ENCODE measurements around the gene PLA2G4C.

PLA2G4C gene

DNA sequence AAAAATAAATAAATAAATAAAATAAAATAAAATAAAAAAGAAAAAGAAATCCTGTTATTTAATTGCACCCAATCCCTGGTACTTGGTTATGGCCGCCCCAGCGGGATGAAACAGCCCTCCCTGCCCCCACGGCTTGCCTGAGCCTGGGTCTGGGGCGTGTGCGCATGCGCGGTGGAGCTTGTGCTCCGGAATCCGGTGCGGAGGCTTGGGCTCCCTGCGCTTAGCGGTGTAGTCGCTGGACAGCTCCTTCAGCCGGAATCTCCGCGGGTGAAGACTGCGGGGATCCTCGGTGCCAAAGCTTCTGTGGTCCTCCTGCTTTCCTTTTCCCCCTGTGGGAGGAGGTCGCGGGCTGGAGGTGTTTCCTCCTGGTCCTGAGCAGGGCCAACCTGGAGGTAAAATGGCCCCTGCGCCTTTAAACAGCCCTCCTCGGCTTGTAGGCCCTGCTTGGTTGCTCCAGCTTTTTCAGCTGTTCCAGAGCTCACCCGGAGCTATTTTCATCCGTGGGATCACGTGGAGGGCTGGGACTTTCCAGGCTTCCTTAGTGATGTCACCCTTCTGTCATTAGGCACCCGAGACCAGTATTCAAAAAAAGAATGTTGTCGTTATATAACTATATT, at the start of gene PLA2G4C:
PLA2G4C (minus strand) TSS at position 468 of the 617 bp plus-strand sequence. CDS start 4,288 bp downstream, outside the sequence.
- peak; percentile 81 for DNase-seq

DNA sequence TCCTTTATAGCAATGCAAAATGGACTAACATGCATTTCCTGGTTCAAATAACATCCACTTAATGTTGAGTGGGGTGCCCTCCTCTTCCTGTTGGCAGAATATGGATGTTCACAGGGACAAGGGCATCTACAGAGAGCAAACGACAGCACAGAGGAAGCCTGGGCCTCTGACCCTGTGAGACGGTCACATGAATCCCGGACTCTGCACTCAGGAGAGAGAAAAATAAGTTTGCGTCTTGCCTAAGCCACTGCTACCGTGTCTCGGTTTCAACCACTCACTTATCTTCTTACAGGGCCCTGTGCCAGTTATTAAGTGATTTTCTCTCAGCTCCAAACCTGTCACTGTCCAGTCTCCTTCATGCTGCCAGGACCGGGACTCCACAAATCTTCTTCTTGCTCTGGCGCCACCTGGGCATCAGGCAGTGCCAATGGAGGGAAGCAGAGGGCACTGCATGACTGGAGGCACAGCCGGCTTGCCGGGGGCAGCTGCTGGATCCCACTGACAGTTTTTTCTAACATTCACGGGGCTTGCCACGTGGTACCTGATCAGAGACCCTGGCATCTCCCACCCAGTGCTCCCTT, 47.7 kb upstream of the PLA2G4C start:
- no peak for DNase-seq

GRCh38 chr19:48154003-48154402, 43.4 kb upstream of the PLA2G4C start:
- no peak for DNase-seq

- DNase-seq: peak; percentile 70
These were observed 41.9 kb upstream of the PLA2G4C start for GRCh38 chr19:48152551-48152950.

DNA sequence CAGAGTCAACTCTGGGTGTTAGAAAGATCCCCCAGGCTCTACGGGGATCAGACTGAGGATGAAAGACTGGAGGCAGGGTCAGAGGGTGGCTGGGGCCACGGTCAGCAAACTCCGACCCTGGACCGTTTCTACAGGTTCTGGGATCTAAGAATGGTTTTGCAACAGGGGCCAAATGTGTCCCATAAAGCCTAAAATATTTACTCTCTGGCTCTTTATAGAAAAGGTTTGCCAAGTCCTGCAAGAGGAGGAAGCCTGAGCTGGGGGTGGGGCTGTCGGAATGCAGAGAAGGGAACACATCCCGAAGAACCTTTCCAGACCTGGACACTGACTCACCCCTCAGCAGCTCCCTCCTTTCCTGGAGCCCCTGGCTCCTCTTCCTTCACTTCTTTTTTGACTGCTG, 38.8 kb upstream of the PLA2G4C start:
- DNase-seq: no peak

DNA sequence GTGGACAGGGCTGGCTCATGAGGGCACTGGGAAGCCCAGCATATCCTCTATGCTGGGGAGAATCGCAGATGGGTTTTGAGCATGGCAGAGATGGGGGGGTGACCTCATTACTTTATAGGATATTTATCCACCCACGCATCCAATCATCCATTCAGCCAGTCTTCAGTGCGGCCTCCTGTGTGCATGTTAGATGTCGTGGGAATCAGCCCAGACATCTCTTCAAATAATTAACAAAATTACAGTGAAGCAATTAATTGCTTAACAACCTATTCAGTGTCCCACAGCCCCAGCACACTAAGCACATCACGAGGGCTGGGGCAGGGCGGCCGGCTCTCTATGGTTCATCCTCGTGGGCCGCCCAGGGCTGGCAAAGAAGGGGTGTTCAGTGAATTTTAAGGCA, 38.0 kb upstream of the PLA2G4C start:
- no peak for DNase-seq

GRCh38 chr19:48147597-48148175, 37.1 kb upstream of the PLA2G4C start:
- DNase-seq: no peak

DNA sequence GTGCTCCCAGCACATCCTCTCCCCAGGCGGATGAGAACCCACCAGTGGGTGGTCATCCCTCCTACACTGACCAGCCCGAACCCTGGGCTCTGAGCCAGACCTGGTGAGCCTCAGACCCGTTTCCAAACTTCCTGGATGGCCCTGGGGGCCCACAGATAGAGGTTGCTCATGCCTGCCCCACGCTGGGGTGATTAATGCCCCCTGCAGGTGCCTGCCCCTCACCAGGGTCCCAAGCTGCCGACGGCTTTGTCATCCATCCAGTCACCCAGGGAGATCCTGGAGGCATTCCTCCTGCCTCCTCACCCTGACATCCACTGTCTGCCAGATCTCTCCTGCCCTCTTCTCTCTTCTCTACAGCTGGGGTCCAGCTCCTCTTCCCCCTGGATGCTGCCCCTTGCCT, 28.4 kb upstream of the PLA2G4C start:
- no peak for DNase-seq

DNA sequence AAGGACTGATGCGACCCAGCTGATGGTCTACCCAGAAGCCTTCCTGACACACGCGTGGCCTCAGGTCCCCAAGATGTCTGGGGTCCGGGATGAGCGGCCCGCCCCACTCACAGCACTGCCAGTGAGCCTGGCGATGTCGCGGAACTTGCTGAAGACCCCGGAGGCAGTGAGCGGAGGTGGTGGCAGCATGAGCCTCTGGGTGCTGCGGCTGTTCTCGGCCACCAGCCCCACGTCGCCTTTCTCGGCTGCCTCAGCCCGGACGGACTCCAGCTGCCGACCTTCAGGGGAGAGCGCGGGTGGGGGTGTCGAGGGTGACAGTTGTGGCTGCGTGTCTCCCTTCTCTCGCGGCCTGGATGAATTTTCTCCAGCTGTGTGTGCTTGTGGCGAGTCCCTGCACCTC, 26.8 kb upstream of the PLA2G4C start:
- no peak for DNase-seq

GRCh38 chr19:48136547-48136946, 25.9 kb upstream of the PLA2G4C start:
- DNase-seq: no peak

DNA sequence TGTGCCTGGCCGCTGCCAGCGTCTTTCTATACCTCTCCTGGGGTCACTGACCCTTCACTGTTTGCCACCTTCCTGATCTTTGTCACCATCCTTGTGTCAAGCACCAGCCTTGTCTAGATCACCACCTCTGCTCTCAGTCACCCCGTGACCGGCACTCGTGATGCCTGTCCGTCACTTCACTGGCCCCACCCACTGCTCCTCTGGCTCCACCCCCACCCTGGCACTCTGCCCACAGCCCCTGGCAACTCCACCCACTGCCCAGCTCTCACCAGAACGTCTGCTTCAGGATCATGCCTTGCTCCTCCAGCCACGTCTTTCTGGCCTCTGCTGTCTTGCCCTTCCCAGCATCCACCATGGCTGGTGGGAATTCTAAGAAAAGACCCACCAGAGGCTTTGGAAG, 24.8 kb upstream of the PLA2G4C start:
- peak; percentile 11 for DNase-seq

- DNase-seq: no peak
These were observed 22.5 kb upstream of the PLA2G4C start for GRCh38 chr19:48133094-48133493.

DNA sequence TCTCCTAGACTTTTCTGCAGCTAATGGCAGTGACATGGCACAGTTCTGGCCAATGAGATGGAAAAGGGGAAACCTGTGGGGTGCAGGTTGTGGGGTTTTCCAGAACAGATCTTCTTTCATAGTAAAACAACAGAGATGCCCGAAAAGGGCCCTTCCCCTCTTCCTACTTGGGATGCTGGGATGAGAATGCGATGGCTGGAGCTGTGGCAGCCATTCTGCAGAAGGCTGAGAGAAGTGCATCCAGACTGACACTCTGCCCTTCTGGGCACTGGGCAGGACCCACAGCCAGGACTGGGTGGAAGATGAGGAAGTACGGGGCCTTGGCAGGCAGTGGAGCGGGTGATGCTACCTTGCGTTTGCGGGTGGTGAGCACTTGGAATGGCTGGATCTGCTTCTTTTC, 16.9 kb upstream of the PLA2G4C start:
- no peak for DNase-seq

DNA sequence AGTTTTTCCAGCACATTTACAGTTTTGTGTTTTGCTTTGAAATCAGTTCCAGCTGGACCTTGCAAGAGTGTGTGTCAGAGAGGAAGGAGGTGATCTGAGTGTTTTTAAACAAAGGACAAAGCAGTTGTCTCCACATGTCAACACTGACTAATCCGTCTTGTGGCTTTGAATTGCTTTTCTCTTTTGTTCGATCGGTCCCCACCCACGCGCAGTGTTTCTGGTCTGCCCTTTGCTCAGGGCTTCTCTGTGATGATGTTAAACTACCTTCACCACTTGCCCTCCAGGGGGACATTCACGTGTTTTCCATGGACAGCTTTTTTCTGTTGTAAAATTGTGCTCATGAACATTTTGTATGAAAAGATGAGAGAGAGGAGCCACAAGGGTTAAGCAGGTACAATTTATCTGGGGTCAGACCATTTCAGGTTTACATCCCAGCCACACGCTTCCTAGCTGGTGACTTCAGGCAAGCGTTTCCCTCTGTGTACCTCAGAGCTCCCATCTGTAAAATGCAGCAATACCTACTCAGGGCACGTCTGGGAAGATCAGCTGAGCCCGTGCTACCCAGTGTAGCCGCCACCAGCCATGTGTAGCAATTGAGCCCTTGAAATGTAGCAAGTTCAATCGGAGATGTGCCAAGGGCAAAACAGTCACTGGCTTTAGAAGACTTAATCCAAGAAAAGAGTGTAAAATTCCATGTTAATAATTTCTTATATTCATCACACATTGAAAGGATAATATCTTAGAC, 13.5 kb upstream of the PLA2G4C start:
- no peak for DNase-seq

DNA sequence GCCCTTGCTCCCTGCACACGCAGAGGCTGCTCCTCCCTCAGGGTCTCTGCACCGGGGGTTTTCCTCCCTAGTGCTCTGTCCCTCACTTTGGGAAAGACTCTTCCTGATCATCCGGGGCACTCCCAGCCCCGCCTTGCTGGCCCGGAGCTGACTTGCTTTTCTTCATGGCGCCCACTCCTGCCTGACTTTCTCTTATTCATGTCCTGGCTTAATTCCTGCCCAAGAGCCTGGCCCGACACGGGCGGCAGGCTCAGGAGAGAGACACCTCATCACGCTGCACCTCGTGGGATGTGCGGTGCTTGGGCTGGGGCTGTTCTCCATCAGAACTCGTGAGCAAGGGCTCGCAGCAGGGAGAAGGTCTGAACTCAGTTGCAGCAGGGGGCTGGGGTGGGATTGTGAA, 11.8 kb upstream of the PLA2G4C start:
- DNase-seq: no peak

DNA sequence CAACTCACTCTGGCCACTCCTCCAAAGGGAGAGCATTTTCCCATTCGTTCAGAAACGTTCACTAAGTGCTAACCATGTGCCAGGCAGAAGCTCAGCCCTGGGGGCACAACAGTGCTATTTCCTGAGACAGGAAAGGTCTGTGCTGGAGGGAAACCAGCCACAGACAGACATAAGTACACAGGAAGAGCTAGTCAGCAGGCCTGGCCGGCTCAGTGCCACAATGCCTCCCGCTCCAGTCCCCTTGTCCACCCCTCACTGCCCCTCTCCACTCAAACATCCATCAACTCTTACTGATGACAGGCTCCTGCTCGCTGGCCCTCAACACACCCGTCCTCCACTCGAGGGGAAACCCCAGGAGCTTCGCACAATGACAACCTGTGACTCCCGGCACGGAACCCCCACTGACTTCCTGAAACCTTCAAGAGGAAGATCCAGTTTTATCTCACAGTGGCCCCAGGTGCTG, 11.3 kb upstream of the PLA2G4C start:
- no peak for DNase-seq

- no peak for DNase-seq
These were observed 10.4 kb upstream of the PLA2G4C start for GRCh38 chr19:48121066-48121465.

DNA sequence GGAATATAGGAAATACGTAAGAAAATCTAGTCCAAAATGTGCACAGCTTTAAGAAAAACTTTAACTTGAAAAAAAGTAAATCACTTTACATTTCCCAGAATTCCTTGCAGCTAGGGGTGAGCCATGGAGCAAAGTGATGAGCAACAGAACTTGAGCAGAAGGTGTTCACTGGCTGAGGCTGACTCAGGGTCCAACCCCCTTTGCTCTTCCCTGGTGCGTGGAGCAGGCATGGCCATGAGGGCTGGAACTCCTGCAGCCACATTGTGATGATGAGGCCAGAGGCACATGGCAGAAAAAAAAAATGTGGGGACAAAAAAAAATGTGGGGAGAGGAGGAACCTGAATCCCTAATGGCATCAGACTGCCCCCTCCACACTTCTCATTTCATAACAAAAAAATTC, 9.9 kb upstream of the PLA2G4C start:
- no peak for DNase-seq

DNA sequence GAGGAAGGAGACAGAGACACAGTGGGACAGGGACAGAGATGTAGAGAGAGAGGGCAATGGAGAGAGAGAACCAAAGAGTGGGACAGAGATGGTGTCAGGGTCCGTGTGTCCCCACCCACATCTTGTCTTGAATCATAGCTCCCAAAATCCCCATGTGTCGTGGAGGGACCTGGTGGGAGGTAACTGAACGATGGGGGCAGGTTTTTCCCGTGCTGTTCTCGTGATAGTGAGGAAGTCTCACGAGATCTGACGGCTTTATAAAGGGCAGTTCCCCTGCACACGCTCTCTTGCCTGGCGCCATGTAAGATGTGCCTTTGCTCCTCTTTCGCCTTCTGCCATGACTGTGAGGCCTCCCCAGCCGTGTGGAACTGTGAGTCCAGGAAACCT, 7.5 kb upstream of the PLA2G4C start:
- no peak for DNase-seq

DNA sequence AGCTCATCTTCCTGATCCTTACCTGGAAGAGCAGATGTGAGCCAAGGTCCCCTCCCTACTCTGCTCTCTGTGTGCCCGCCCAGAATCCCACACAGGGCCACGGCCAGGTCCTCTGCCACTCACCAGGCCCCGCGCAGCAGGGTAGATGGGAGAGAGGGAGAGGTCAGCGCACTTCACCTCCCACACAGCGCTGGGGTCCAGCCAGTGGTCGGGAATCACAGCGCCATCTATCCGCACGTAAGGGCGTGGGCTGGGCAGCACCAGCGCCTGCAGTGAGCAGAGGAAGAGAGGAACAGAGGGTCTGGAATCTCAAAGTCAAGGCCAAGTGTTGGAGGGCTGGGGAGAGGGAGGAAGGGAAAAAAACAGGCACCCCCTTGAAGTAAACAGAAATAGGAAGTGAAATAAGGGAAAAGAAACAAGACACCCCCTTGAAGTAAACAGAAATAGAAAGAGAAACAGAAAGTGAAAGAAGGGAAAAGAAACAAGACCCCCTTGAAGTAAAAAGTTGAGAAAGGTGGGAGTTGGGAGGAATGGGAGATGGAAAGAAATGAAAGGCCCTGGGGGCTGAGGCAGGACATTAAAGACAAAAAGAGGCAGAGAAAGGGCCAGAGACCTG, 7.0 kb upstream of the PLA2G4C start:
- no peak for DNase-seq

DNA sequence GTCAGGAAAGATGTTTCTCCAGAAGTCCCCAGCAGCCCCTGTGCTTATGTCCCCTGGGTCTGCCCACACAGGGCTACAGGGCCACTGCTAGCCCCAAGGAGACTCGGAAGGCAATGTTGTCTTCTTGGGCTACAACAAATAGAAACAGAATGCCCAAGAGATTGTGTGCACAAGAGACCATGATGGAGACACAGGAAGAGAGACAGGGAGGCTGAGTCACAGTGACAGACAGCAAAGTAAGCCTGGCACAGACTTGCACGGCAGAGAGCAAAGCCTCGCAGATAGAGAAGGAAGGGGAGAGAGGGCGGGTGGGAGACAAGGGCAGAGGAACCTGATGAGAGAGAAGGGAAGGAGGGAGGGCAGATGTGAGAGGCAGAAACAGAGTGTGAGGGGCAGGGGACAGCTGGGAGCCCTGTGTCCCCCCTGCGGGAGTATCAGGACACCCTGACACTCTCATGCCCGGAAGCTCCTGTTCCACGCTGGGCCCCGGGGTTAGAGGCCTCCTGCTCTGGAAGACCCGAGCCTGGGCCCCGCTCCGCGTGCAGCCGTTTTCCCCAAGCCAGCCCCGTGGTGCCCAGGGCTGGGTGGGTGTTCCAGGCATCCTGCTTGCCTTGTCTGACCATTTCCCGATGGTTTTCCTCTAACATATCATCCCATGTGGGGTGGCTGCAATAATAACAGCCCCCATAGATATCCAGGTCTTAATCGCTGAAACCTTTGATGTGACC, 2.7 kb upstream of the PLA2G4C start:
- no peak for DNase-seq

DNA sequence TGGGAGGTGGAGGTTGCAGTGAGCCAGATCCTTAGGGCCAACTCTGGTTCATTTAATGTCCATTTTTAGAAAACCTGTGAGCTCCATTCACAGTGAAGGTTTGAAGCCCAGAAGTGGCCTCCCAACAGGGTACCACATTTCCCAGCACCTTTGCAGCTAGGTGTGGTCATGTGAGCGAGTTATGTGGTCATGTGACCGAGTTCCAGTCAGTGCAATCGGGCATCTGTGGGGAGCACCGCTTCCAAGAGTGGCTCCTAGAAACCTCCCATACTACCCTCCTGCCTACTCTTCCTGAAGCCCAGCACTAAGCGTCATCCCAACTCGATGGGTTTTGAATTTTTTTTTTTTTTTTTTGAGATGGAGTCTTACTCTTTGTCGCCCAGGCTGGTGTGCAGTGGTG, 663 bp upstream of the PLA2G4C start:
- DNase-seq: no peak
